ENCODE results near the gene CBLN4. TPM values are rescaled to one million over a fixed set of nuclear protein-coding genes. Genes with fewer than 3 reads are reported as not detected.

CBLN4 gene
- total RNA-seq, 1 experiment from 2014 or later, result not detected

GRCh38 chr20:56001106-56001785, 4.1 kb downstream of the CBLN4 start:
- in situ Hi-C loops (cut with HindIII; ENCODE audit: low pct_unique_long_range_greater_than_20kb, low sequenced_read_pairs), result no loop called here
- Histone ChIP-seq H3K27ac (ENCODE audit: low read length) (no peak overlapping the region), H3K4me1 (ENCODE audit: control insufficient read depth, insufficient read depth, low read length) (no peaks in the 10 kb centered on the region), H3K36me3 (ENCODE audit: control insufficient read depth, insufficient read depth, low read length) (no peaks in the 10 kb centered on the region), H3K4me3 (ENCODE audit: low read depth in 2 of 2, low read length in 2 of 2) (no peak overlapping the region), H3K27me3 (ENCODE audit: control insufficient read depth, insufficient read depth, low read length) (no peaks in the 10 kb centered on the region), H3K9me3 (ENCODE audit: control insufficient read depth, insufficient read depth, low read depth, low read length) (no peaks in the 10 kb centered on the region)
- BruUV-seq (replicated peaks), result no TSS peak
- ChIA-PET POLR2A (no interaction called here), CTCF (no interaction called here)
- no peak for TF ChIP-seq CTCF (IDR thresholded peaks at IDR 0.05)
- TF ChIP-seq POLR2AphosphoS5 (IDR thresholded peaks at IDR 0.05; ENCODE audit: low read depth, low read length), result no peak
- no peak for TF ChIP-seq SIN3A (IDR thresholded peaks at IDR 0.05; ENCODE audit: borderline replicate concordance, insufficient read depth, low read depth, low read length)
- TF ChIP-seq REST (IDR thresholded peaks at IDR 0.05; ENCODE audit: insufficient read depth in 1 of 2, low read depth in 2 of 2, low read length in 1 of 2), result no peak
- TF ChIP-seq TCF7L2 (IDR thresholded peaks at IDR 0.05; ENCODE audit: low read depth, low read length), result no peak
- DNase-seq (ENCODE audit: low read depth, low spot score), result no peak
- intact Hi-C loops (cut with micrococcal nuclease; ENCODE audit: unreplicated experiment), result no loop called here
- no peak for ATAC-seq

GRCh38 chr20:55978550-55978949, 26.8 kb downstream of the CBLN4 start:
- intact Hi-C loops (cut with micrococcal nuclease; ENCODE audit: unreplicated experiment), result no loop called here
- Histone ChIP-seq H3K27me3 (ENCODE audit: control insufficient read depth, insufficient read depth, low read length) (no peaks in the 10 kb centered on the region), H3K4me1 (ENCODE audit: control insufficient read depth, insufficient read depth, low read length) (no peaks in the 10 kb centered on the region), H3K9me3 (ENCODE audit: control insufficient read depth, insufficient read depth, low read depth, low read length) (no peaks in the 10 kb centered on the region), H3K4me3 (ENCODE audit: low read depth in 2 of 2, low read length in 2 of 2) (no peak overlapping the region), H3K36me3 (ENCODE audit: control insufficient read depth, insufficient read depth, low read length) (no peaks in the 10 kb centered on the region), H3K27ac (ENCODE audit: low read length) (no peak overlapping the region)
- ChIA-PET CTCF (no interaction called here), POLR2A (no interaction called here)
- no TSS peak for BruUV-seq (replicated peaks)
- TF ChIP-seq CTCF (IDR thresholded peaks at IDR 0.05) (no peak), TCF7L2 (IDR thresholded peaks at IDR 0.05; ENCODE audit: low read depth, low read length) (no peak)
- DNase-seq (ENCODE audit: low read depth, low spot score), result no peak
- no peak for ATAC-seq
- in situ Hi-C loops (cut with HindIII; ENCODE audit: low pct_unique_long_range_greater_than_20kb, low sequenced_read_pairs), result no loop called here
